ENCODE data around the gene HIRIP3. TPM values are rescaled to one million over a fixed set of nuclear protein-coding genes. Genes with fewer than 3 reads are reported as not detected.

The HIRIP3 gene
- total and polyA plus RNA-seq, 2 donors (not counting 3 experiments of a cell fraction or from before 2014, with no cell fraction given), result 6.7 to 8.6 TPM

DNA sequence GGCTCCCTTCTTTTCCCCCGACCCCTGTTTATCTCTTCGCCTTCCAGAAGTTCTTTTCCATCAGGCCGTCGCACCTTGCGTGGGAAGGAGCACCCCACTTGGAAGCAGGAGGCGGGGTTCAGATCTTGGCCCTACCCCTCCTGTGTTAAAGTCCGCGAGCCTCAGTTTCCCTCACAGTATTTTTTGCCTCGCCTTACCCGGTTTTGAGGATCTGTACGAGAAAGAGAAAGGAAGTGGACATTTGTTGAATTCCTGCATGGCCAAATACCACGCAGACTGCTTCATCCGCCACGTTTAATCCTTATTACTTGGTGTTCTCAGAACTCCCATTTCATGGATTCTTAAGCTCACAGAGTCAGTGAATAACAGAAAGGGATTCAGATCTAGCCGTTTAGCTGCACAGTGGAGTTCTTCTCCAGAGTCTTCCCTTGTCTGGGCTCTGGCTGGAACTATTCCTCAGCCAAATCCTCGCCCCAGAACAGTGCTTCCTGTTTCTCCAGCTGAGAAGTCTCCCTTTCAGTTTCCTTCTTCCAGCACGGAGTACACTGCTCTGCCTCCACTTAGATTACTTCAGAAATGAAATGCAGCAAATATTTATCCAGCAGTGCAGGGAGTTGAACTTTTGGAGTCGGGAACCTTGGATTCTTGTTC, 32.9 kb downstream of the HIRIP3 start:
- dilution Hi-C loops (cut with MboI; ENCODE audit: extremely low pct_ligation_motif_present, low sequenced_read_pairs), result no loop called here

More for the DNA sequence above, 32.9 kb downstream of the HIRIP3 start:
- H3K4me3 ChIP-seq (replicated peaks in 1 of 3; ENCODE audit: insufficient read depth in 1 of 3, low read depth in 1 of 3, low read length in 3 of 3), result peak overlapping the region; percentile 63 to 82 (median 76)
- H3K79me2 ChIP-seq (ENCODE audit: control insufficient read depth, insufficient read depth, low read length), result peaks cover 2% of the 10 kb centered on the region
- H3K27ac ChIP-seq (ENCODE audit: insufficient read depth, low read depth, low read length), result peak overlapping the region; percentile 70
- POLR2A ChIA-PET, result interaction anchor here (2.9 kb wide), 1 partner anchor 11 kb away, joined by 14 read pairs; the partner anchor contains the start of gene TAOK2
- no peaks in the 10 kb centered on the region for H3K9me1 ChIP-seq (replicated peaks; ENCODE audit: control insufficient read depth, extremely low read depth, insufficient read depth, low read length)
- BruUV-seq (replicated peaks), result TSS peak; percentile 65
- H3K4me1 ChIP-seq (ENCODE audit: control insufficient read depth, extremely low read depth, insufficient read depth, low read length), result peaks cover 15% of the 10 kb centered on the region
- H3K36me3 ChIP-seq (ENCODE audit: control insufficient read depth in 2 of 2, extremely low read depth in 1 of 2, insufficient read depth in 2 of 2, low read length in 2 of 2), result no peaks in the 10 kb centered on the region
- no peak for TF ChIP-seq EZH2 (IDR thresholded peaks at IDR 0.05; ENCODE audit: borderline replicate concordance, low read depth, low read length, severe bottlenecking)
- TF ChIP-seq, protein P1, sequence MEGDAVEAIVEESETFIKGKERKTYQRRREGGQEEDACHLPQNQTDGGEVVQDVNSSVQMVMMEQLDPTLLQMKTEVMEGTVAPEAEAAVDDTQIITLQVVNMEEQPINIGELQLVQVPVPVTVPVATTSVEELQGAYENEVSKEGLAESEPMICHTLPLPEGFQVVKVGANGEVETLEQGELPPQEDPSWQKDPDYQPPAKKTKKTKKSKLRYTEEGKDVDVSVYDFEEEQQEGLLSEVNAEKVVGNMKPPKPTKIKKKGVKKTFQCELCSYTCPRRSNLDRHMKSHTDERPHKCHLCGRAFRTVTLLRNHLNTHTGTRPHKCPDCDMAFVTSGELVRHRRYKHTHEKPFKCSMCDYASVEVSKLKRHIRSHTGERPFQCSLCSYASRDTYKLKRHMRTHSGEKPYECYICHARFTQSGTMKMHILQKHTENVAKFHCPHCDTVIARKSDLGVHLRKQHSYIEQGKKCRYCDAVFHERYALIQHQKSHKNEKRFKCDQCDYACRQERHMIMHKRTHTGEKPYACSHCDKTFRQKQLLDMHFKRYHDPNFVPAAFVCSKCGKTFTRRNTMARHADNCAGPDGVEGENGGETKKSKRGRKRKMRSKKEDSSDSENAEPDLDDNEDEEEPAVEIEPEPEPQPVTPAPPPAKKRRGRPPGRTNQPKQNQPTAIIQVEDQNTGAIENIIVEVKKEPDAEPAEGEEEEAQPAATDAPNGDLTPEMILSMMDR (IDR thresholded peaks at IDR 0.05; ENCODE audit: extremely low read depth in 1 of 2, insufficient read depth in 1 of 2, low read depth in 1 of 2, low read length in 2 of 2), result no peak
- TF ChIP-seq MYC (IDR thresholded peaks at IDR 0.05; ENCODE audit: low read depth, low read length), result no peak
- TF ChIP-seq, protein P2, sequence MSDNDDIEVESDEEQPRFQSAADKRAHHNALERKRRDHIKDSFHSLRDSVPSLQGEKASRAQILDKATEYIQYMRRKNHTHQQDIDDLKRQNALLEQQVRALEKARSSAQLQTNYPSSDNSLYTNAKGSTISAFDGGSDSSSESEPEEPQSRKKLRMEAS (IDR thresholded peaks at IDR 0.05; ENCODE audit: insufficient read depth, insufficient read length), result no peak
- TF ChIP-seq FOS (IDR thresholded peaks at IDR 0.05; ENCODE audit: borderline replicate concordance, insufficient read depth, low read length), result no peak
- no peak for TF ChIP-seq POLR2A (IDR thresholded peaks at IDR 0.05; ENCODE audit: low read depth, low read length)
- TF ChIP-seq GATA2 (IDR thresholded peaks at IDR 0.05; ENCODE audit: insufficient read depth, insufficient read length, low read depth, low read length), result no peak
- TF ChIP-seq POLR2AphosphoS5 (IDR thresholded peaks at IDR 0.05; ENCODE audit: insufficient read depth, low read depth, low read length), result no peak
- TF ChIP-seq JUN (IDR thresholded peaks at IDR 0.05; ENCODE audit: borderline replicate concordance, insufficient read depth, insufficient read length, low read depth), result no peak
- FAIRE-seq, result peak; percentile 87
- DNase-seq (ENCODE audit: low read depth, low spot score), result peak; percentile 59
- intact Hi-C loops (cut with micrococcal nuclease), result loop anchor here (1.0 kb wide), 1 partner anchor 11 kb away; the partner anchor contains the start of gene TAOK2
- H2AFZ ChIP-seq (ENCODE audit: low read depth, low read length), result peak overlapping the region; percentile 61
- CTCF ChIA-PET, result interaction anchor here (0.5 to 3.8 kb wide), 20 partner anchors 9 to 271 kb away, joined by 3 to 16 read pairs (median 4); partner anchors contain the start of genes ASPHD1, KCTD13 and TAOK2
- peak overlapping the region; percentile 93 for H3K4me2 ChIP-seq (ENCODE audit: insufficient read depth, low read length)
- no peaks in the 10 kb centered on the region for H3K27me3 ChIP-seq (ENCODE audit: control insufficient read depth in 2 of 2, insufficient read depth in 2 of 2, low read length in 2 of 2)
- peak overlapping the region; percentile 83 for H3K9ac ChIP-seq (replicated peaks; ENCODE audit: extremely low read depth, insufficient read depth, low read length)
- no peaks in the 10 kb centered on the region for H3K9me3 ChIP-seq (replicated peaks; ENCODE audit: control insufficient read depth, insufficient read depth, low read length)
- H4K20me1 ChIP-seq (replicated peaks; ENCODE audit: control insufficient read depth, extremely low read depth, insufficient read depth, low read length), result no peaks in the 10 kb centered on the region
